Testis (tissue), 2 donors: ENCODE measurements around the gene MIGA1.

Source experiments
- CTCF ChIP-seq, 3 experiments: fragments of 450-650 bp in 2 of 3; fragments of 200-600 bp in 1 of 3; sonication (generic) in 1 of 3; IDR thresholded peaks; one replicate each; pipeline ENCODE4 v1.5.1; 2016 to 2019; ENCODE audit warnings: antibody characterized with exemption in 3 of 3, mild to moderate bottlenecking in 2 of 3, moderate library complexity in 1 of 3
- POLR2A ChIP-seq: fragments of 450-650 bp; IDR thresholded peaks from one replicate; pipeline ENCODE4 v1.6.1; 2017; ENCODE audit warnings: antibody characterized with exemption, mild to moderate bottlenecking, moderate library complexity

GRCh38 chr1:77794550-77794949, 15.1 kb downstream of the MIGA1 start:
- TF ChIP-seq CTCF (IDR thresholded peaks at IDR 0.05) (no peak), POLR2A (no peak)
